Measurements from ENCODE around the gene GLB1L. TPM values are rescaled to one million over a fixed set of nuclear protein-coding genes. Genes with fewer than 3 reads are reported as not detected.

GLB1L gene
- polyA plus RNA-seq, 1 donor (not counting 4 experiments of a cell fraction or from before 2014, with no cell fraction given): 5.2 TPM

DNA sequence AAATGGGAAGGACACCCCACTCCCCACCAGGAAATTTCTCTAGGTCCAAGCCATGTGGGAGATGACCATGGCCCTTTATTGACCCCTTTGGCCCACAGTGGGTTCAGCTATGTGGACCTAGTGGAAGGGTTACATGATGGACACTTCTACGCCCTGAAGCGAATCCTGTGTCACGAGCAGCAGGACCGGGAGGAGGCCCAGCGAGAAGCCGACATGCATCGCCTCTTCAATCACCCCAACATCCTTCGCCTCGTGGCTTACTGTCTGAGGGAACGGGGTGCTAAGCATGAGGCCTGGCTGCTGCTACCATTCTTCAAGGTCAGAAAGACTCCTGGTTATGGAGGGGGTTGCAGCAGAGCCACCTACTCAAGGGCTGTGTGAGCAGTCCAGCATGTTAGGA, 1.3 kb upstream of the GLB1L start:
- H3K27ac ChIP-seq (ENCODE audit: control insufficient read depth, insufficient read depth, low read length): no peak overlapping the region
- no peak overlapping the region for H3K4me3 ChIP-seq (ENCODE audit: control insufficient read depth in 2 of 3, extremely low read depth in 1 of 3, insufficient read depth in 2 of 3, low read depth in 1 of 3, low read length in 3 of 3)
- no peaks in the 10 kb centered on the region for H3K27me3 ChIP-seq (ENCODE audit: control insufficient read depth, extremely low read depth, insufficient read depth, low read length)
- no peak overlapping the region for H3K9ac ChIP-seq (ENCODE audit: control insufficient read depth, extremely low read depth, insufficient read depth, low read length)
- H3K9me3 ChIP-seq (ENCODE audit: control insufficient read depth, low read depth, low read length): no peaks in the 10 kb centered on the region
- FAIRE-seq (no peak), DNase-seq (ENCODE audit: low read depth, low spot score) (no peak)
- dilution Hi-C loops (cut with MboI; ENCODE audit: extremely low pct_ligation_motif_present, low sequenced_read_pairs): no loop called here
- H4K20me1 ChIP-seq (ENCODE audit: control insufficient read depth, extremely low read depth, insufficient read depth, low read length): peaks cover 5% of the 10 kb centered on the region
- peaks cover 39% of the 10 kb centered on the region for H3K79me2 ChIP-seq (ENCODE audit: control insufficient read depth, insufficient read depth, low read length)
- H3K4me2 ChIP-seq (ENCODE audit: control insufficient read depth, extremely low read depth, insufficient read depth, low read depth, low read length): peak overlapping the region; percentile 98
- peaks cover 58% of the 10 kb centered on the region for H3K4me1 ChIP-seq (ENCODE audit: control insufficient read depth, extremely low read depth, insufficient read depth, low read length)
- H2AFZ ChIP-seq (ENCODE audit: control insufficient read depth, low read length): no peak overlapping the region
- H3K9me1 ChIP-seq (ENCODE audit: control insufficient read depth, extremely low read depth, insufficient read depth, low read length): no peaks in the 10 kb centered on the region
- TF ChIP-seq, protein P1, sequence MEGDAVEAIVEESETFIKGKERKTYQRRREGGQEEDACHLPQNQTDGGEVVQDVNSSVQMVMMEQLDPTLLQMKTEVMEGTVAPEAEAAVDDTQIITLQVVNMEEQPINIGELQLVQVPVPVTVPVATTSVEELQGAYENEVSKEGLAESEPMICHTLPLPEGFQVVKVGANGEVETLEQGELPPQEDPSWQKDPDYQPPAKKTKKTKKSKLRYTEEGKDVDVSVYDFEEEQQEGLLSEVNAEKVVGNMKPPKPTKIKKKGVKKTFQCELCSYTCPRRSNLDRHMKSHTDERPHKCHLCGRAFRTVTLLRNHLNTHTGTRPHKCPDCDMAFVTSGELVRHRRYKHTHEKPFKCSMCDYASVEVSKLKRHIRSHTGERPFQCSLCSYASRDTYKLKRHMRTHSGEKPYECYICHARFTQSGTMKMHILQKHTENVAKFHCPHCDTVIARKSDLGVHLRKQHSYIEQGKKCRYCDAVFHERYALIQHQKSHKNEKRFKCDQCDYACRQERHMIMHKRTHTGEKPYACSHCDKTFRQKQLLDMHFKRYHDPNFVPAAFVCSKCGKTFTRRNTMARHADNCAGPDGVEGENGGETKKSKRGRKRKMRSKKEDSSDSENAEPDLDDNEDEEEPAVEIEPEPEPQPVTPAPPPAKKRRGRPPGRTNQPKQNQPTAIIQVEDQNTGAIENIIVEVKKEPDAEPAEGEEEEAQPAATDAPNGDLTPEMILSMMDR (optimal IDR thresholded peaks at IDR 0.05 in 1 of 3, IDR thresholded peaks at IDR 0.05 in 1 of 3, conservative IDR thresholded peaks at IDR 0.05 in 1 of 3; ENCODE audit: extremely low read depth in 1 of 3, insufficient read depth in 2 of 3, low read length in 3 of 3): no peak
- TF ChIP-seq EZH2 (IDR thresholded peaks at IDR 0.05; ENCODE audit: low read length): no peak
- peaks cover 26 to 32% of the 10 kb centered on the region in 2 experiments for H3K36me3 ChIP-seq (ENCODE audit: control insufficient read depth in 2 of 2, extremely low read depth in 1 of 2, insufficient read depth in 2 of 2, low read length in 2 of 2)

DNA sequence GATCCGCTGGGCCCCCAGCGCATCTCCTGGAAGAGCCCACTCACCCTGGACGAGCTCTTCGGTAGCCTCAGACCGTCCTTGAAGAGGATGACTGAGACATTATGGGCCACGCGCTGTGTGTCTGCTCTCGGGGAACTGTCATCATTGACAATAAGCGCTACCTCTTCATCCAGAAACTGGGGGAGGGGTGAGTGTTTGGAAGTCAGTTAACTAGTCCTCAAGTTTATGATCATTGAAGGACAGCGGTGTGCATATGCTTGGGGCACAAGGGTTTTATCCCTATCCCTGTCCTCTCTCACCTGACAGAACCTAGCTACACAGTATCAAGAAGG, 621 bp upstream of the GLB1L start:
- Histone ChIP-seq H3K9me3 (ENCODE audit: control insufficient read depth, low read depth, low read length) (no peaks in the 10 kb centered on the region), H3K9me1 (ENCODE audit: control insufficient read depth, extremely low read depth, insufficient read depth, low read length) (no peaks in the 10 kb centered on the region), H3K9ac (ENCODE audit: control insufficient read depth, extremely low read depth, insufficient read depth, low read length) (peak overlapping the region; percentile 94), H3K27ac (ENCODE audit: control insufficient read depth, insufficient read depth, low read length) (peak overlapping the region; percentile 91), H3K4me3 (ENCODE audit: control insufficient read depth in 2 of 3, extremely low read depth in 1 of 3, insufficient read depth in 2 of 3, low read depth in 1 of 3, low read length in 3 of 3) (peak overlapping the region; percentile 72 to 94 (median 92)), H4K20me1 (ENCODE audit: control insufficient read depth, extremely low read depth, insufficient read depth, low read length) (peaks cover 5% of the 10 kb centered on the region), H3K36me3 (ENCODE audit: control insufficient read depth in 2 of 2, extremely low read depth in 1 of 2, insufficient read depth in 2 of 2, low read length in 2 of 2) (peaks cover 20 to 25% of the 10 kb centered on the region in 2 experiments), H2AFZ (ENCODE audit: control insufficient read depth, low read length) (no peak overlapping the region), H3K4me2 (ENCODE audit: control insufficient read depth, extremely low read depth, insufficient read depth, low read depth, low read length) (peak overlapping the region; percentile 98), H3K79me2 (ENCODE audit: control insufficient read depth, insufficient read depth, low read length) (peaks cover 32% of the 10 kb centered on the region), H3K27me3 (ENCODE audit: control insufficient read depth, extremely low read depth, insufficient read depth, low read length) (no peaks in the 10 kb centered on the region), H3K4me1 (ENCODE audit: control insufficient read depth, extremely low read depth, insufficient read depth, low read length) (peaks cover 51% of the 10 kb centered on the region)
- FAIRE-seq: peak; percentile 9
- DNase-seq (ENCODE audit: low read depth, low spot score): no peak
- dilution Hi-C loops (cut with MboI; ENCODE audit: extremely low pct_ligation_motif_present, low sequenced_read_pairs): no loop called here
- TF ChIP-seq EZH2 (IDR thresholded peaks at IDR 0.05; ENCODE audit: low read length): no peak
- TF ChIP-seq, protein P1 (optimal IDR thresholded peaks at IDR 0.05 in 1 of 3, IDR thresholded peaks at IDR 0.05 in 1 of 3, conservative IDR thresholded peaks at IDR 0.05 in 1 of 3; ENCODE audit: extremely low read depth in 1 of 3, insufficient read depth in 2 of 3, low read length in 3 of 3): no peak
